B cell (primary cell): ENCODE results near the gene MEPCE. TPM values are rescaled to one million over a fixed set of nuclear protein-coding genes. Genes with fewer than 3 reads are reported as not detected.

Source experiments
- ATAC-seq: fragments of 200-7000 bp; cut with Tn5 transposase; one replicate; pipeline ENCODE4 v1.10.0; 2021; ENCODE audit warnings: low read depth, mild to moderate bottlenecking, moderate number of reproducible peaks, moderate library complexity
- CTCF ChIA-PET: fragments of 350-600 bp; sonication (Branson Sonifier 250); formaldehyde crosslinking; loops from one replicate; lab custom pipeline; 2021; ENCODE audit warnings: antibody characterized with exemption, inconsistent platforms; lab: Charles Lee
- POLR2A ChIA-PET: fragments of 350-600 bp; sonication (Branson Sonifier 250); formaldehyde crosslinking; loops from one replicate; lab custom pipeline; 2021; ENCODE audit warnings: antibody characterized with exemption; lab: Charles Lee
- DNase-seq: peaks from one replicate; pipeline ENCODE4 v3.0.0; 2013
- H2AFZ ChIP-seq: 2 replicates; pipeline ENCODE4 v1.6.1; 2012; ENCODE audit warnings: mild to moderate bottlenecking, low read depth, low read length; ENCODE audit not compliant: insufficient read depth, poor library complexity, severe bottlenecking
- H3K27ac ChIP-seq, 2 donors: 1 replicate in 1 of 2; 2 replicates in 1 of 2; pipeline ENCODE4 v1.5.1; 2012 to 2013; ENCODE audit warnings: low read length in 2 of 2, mild to moderate bottlenecking in 2 of 2, moderate library complexity in 1 of 2
- H3K27me3 ChIP-seq, 4 experiments: fragments of 200-600 bp in 1 of 4; sonication (generic) in 1 of 4; replicated peaks in 1 of 4; 1 replicate in 2 of 4; 2 replicates in 2 of 4; pipeline versions ENCODE4 v1.6.1 to v1.7.0; 2013 to 2016; ENCODE audit warnings: low read length in 3 of 4, mild to moderate bottlenecking in 2 of 4, mixed read lengths in 1 of 4, moderate library complexity in 1 of 4; ENCODE audit not compliant: insufficient read depth in 4 of 4, control insufficient read depth in 3 of 4; ENCODE audit errors: control extremely low read depth in 1 of 4
- H3K36me3 ChIP-seq, 2 experiments: replicated peaks in 1 of 2; 1 replicate in 1 of 2; 2 replicates in 1 of 2; pipeline versions ENCODE4 v1.6.1 to v1.7.1; 2013; ENCODE audit warnings: low read length in 1 of 2; ENCODE audit not compliant: insufficient read depth in 2 of 2, control insufficient read depth in 1 of 2; ENCODE audit errors: control extremely low read depth in 1 of 2, extremely low read depth in 1 of 2
- H3K4me1 ChIP-seq, 2 donors: fragments of 200-600 bp in 1 of 2; sonication (generic) in 1 of 2; 1 replicate in 1 of 2; 2 replicates in 1 of 2; pipeline versions ENCODE4 v1.5.1 to v1.6.1; 2013 to 2017; ENCODE audit warnings: low read length in 2 of 2; ENCODE audit not compliant: control insufficient read depth in 2 of 2, insufficient read depth in 2 of 2
- H3K4me2 ChIP-seq: replicated peaks from 2 replicates; pipeline ENCODE3; 2012; ENCODE audit warnings: mild to moderate bottlenecking, low read depth, low read length; ENCODE audit not compliant: poor library complexity, severe bottlenecking
- H3K4me3 ChIP-seq, 5 experiments: fragments of 200-600 bp in 1 of 5; sonication (generic) in 1 of 5; 1 replicate in 3 of 5; 2 replicates in 2 of 5; pipeline versions ENCODE4 v1.5.1 to v1.7.0; 2011 to 2016; ENCODE audit warnings: low read length in 4 of 5, mild to moderate bottlenecking in 4 of 5, low read depth in 2 of 5, control low read depth in 1 of 5, moderate library complexity in 1 of 5; ENCODE audit not compliant: insufficient read depth in 1 of 5; ENCODE audit errors: control extremely low read depth in 1 of 5, extremely low read depth in 1 of 5
- H3K79me2 ChIP-seq: fragments of 200-600 bp; sonication (generic); one replicate; pipeline ENCODE4 v1.6.0; 2016; ENCODE audit warnings: low read length; ENCODE audit not compliant: control insufficient read depth, insufficient read depth
- H3K9ac ChIP-seq: fragments of 200-600 bp; sonication (generic); 2 replicates; pipeline ENCODE4 v1.6.1; 2017; ENCODE audit warnings: mild to moderate bottlenecking, low read length, moderate library complexity
- H3K9me3 ChIP-seq, 3 donors: one replicate each; pipeline versions ENCODE4 v1.6.1 to v1.7.1; 2013; ENCODE audit warnings: low read length in 2 of 3; ENCODE audit not compliant: control insufficient read depth in 2 of 3, insufficient read depth in 1 of 3; ENCODE audit errors: control extremely low read depth in 1 of 3
- H4K20me1 ChIP-seq: 2 replicates; pipeline ENCODE4 v1.6.0; 2012; ENCODE audit warnings: mild to moderate bottlenecking, low read length; ENCODE audit not compliant: insufficient read depth, control insufficient read depth, poor library complexity, severe bottlenecking
- H3K27ac Mint-ChIP-seq: one replicate; pipeline ENCODE4 v1.8.0; 2021; ENCODE audit warnings: mixed read lengths
- H3K27me3 Mint-ChIP-seq: one replicate; pipeline ENCODE4 v1.8.0; 2021; ENCODE audit warnings: mixed read lengths
- H3K4me1 Mint-ChIP-seq: one replicate; pipeline ENCODE4 v1.8.0; 2021; ENCODE audit warnings: mixed read lengths
- H3K4me3 Mint-ChIP-seq: one replicate; pipeline ENCODE4 v1.8.0; 2021; ENCODE audit warnings: mixed read lengths
- H3K9me3 Mint-ChIP-seq: one replicate; pipeline ENCODE4 v1.8.0; 2022; ENCODE audit warnings: mixed read lengths; ENCODE audit not compliant: insufficient read depth
- EZH2 ChIP-seq: IDR thresholded peaks from 2 replicates; pipeline ENCODE4 v1.6.1; 2012; ENCODE audit warnings: borderline replicate concordance, low read depth, mild to moderate bottlenecking, moderate library complexity, low read length; ENCODE audit not compliant: insufficient read depth, poor library complexity, severe bottlenecking
- WGBS: methylation state at CpG from one replicate; pipeline ENCODE4 v1.1.5; 2013; ENCODE audit warnings: missing lambda C conversion rate; ENCODE audit not compliant: insufficient coverage; 5-methylcytosine and 5-hydroxymethylcytosine counted together
- intact Hi-C: fragments of 100-400 bp; cut with micrococcal nuclease; formaldehyde crosslinking; loops from one replicate; pipeline ENCODE4 v1.10.0; 2022
- polyA plus RNA-seq: library from polyadenylated mRNA; depleted of rRNA; stranded (reverse); fragments of >200 nt; gene quantifications from 2 replicates; pipeline ENCODE4 v1.2.3, GENCODE V29; 2012
- total RNA-seq, 2 donors: library from RNA; stranded (reverse); fragments of 120-200 nt in 1 of 2; gene quantifications; 1 replicate in 1 of 2; 2 replicates in 1 of 2; pipeline versions ENCODE4 v1.2.3 to v1.2.4, GENCODE V29; 2013 to 2022
- TF ChIP-seq, protein P1 (sequence below): fragments of 200-600 bp; IDR thresholded peaks from one replicate; pipeline ENCODE4 v1.8.0; 2022; ENCODE audit warnings: antibody characterized with exemption, mild to moderate bottlenecking

Gene MEPCE
- total and polyA plus RNA-seq, 2 donors (not counting 1 experiment from before 2014, with no cell fraction given), result 54.5 to 90.6 TPM

GRCh38 chr7:100465702-100466311 is 36.2 kb downstream of the MEPCE start:
- peaks cover 3 to 4% of the 10 kb centered on the region in 2 donors for H3K4me1 ChIP-seq
- no peak overlapping the region for H3K27ac ChIP-seq
- no peaks in the 10 kb centered on the region for H3K27me3 ChIP-seq
- no peaks in the 10 kb centered on the region for H3K9me3 ChIP-seq
- H3K4me3 ChIP-seq, result no peak overlapping the region
- Mint-ChIP-seq H3K4me1 (peaks cover 9% of the 10 kb centered on the region), H3K27me3 (no peaks in the 10 kb centered on the region), H3K4me3 (no peak overlapping the region), H3K27ac (no peak overlapping the region), H3K9me3 (no peaks in the 10 kb centered on the region)
- no peak for TF ChIP-seq EZH2
- TF ChIP-seq, protein P1, sequence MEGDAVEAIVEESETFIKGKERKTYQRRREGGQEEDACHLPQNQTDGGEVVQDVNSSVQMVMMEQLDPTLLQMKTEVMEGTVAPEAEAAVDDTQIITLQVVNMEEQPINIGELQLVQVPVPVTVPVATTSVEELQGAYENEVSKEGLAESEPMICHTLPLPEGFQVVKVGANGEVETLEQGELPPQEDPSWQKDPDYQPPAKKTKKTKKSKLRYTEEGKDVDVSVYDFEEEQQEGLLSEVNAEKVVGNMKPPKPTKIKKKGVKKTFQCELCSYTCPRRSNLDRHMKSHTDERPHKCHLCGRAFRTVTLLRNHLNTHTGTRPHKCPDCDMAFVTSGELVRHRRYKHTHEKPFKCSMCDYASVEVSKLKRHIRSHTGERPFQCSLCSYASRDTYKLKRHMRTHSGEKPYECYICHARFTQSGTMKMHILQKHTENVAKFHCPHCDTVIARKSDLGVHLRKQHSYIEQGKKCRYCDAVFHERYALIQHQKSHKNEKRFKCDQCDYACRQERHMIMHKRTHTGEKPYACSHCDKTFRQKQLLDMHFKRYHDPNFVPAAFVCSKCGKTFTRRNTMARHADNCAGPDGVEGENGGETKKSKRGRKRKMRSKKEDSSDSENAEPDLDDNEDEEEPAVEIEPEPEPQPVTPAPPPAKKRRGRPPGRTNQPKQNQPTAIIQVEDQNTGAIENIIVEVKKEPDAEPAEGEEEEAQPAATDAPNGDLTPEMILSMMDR, result no peak
- 46% methylated on average over 16 of the region's 17 CpGs for WGBS
- peak; percentile 31 for ATAC-seq
- H4K20me1 ChIP-seq, result peaks cover 42% of the 10 kb centered on the region
- H2AFZ ChIP-seq, result no peak overlapping the region
- peaks cover 25% of the 10 kb centered on the region for H3K79me2 ChIP-seq
- ChIA-PET POLR2A (interaction anchor here (0.5 to 0.7 kb wide), 2 partner anchors 19 to 140 kb away, joined by 3 to 6 read pairs; no protein-coding TSS in a partner anchor), CTCF (interaction anchor here (1.1 to 2.6 kb wide), 5 partner anchors 14 to 123 kb away, joined by 3 to 15 read pairs (median 8); partner anchors contain the start of gene TSC22D4)
- DNase-seq, result no peak
- H3K36me3 ChIP-seq, result peaks cover 4 to 39% of the 10 kb centered on the region in 2 experiments
- intact Hi-C loops, result no loop called here
- no peak overlapping the region for H3K9ac ChIP-seq
- H3K4me2 ChIP-seq, result no peak overlapping the region
